ENCODE data around the gene ZC3H6. TPM values are rescaled to one million over a fixed set of nuclear protein-coding genes. Genes with fewer than 3 reads are reported as not detected.
"Not testable (repeated sequence)": the region's sequence is repeated elsewhere in the genome, so short reads cannot be mapped to it uniquely, and the experiment has no call there.

Gene ZC3H6
- total and polyA plus RNA-seq, 5 donors from 2014 or later = 5.1 to 18.7 (median 7.1) TPM

GRCh38 chr2:112340475-112341267, 65.3 kb downstream of the ZC3H6 start:
- Histone ChIP-seq H3K4me3 (ENCODE audit: low read depth, low read length) (no peak overlapping the region), H3K9me3 (ENCODE audit: control insufficient read depth in 2 of 2, low read length in 2 of 2) (no peaks in the 10 kb centered on the region), H3K27me3 (ENCODE audit: control insufficient read depth, insufficient read depth, low read length) (no peaks in the 10 kb centered on the region), H3K27ac (ENCODE audit: insufficient read depth, low read length, poor library complexity, severe bottlenecking) (no peak overlapping the region), H3K36me3 (ENCODE audit: control insufficient read depth, insufficient read depth, low read length) (no peaks in the 10 kb centered on the region), H3K4me1 (ENCODE audit: control insufficient read depth, insufficient read depth, low read length, poor library complexity, severe bottlenecking) (no peaks in the 10 kb centered on the region)
- Mint-ChIP-seq H3K27ac (no peak overlapping the region), H3K4me1 (peaks cover 0 to 6% (median under 1%) of the 10 kb centered on the region in 4 donors), H3K9me3 (no peaks in the 10 kb centered on the region), H3K4me3 (no peak overlapping the region), H3K27me3 (peaks cover 6% of the 10 kb centered on the region), H3K36me3 (no peaks in the 10 kb centered on the region)
- no peak for DNase-seq
- ATAC-seq (ENCODE audit: low read depth in 2 of 2) = no peak

- Mint-ChIP-seq H3K9me3 (peaks cover 0 to 2% (median 0%) of the 10 kb centered on the region in 7 donors), H3K4me1 (peaks cover 0 to 6% (median under 1%) of the 10 kb centered on the region in 4 donors), H3K36me3 (no peaks in the 10 kb centered on the region), H3K27me3 (peaks cover 6% of the 10 kb centered on the region), H3K4me3 (no peak overlapping the region), H3K27ac (no peak overlapping the region)
- Histone ChIP-seq H3K4me3 (ENCODE audit: low read depth, low read length) (no peak overlapping the region), H3K27me3 (ENCODE audit: control insufficient read depth, insufficient read depth, low read length) (no peaks in the 10 kb centered on the region), H3K27ac (ENCODE audit: insufficient read depth, low read length, poor library complexity, severe bottlenecking) (no peak overlapping the region), H3K9me3 (ENCODE audit: control insufficient read depth in 2 of 2, low read length in 2 of 2) (no peaks in the 10 kb centered on the region), H3K4me1 (ENCODE audit: control insufficient read depth, insufficient read depth, low read length, poor library complexity, severe bottlenecking) (no peaks in the 10 kb centered on the region), H3K36me3 (ENCODE audit: control insufficient read depth, insufficient read depth, low read length) (no peaks in the 10 kb centered on the region)
- ATAC-seq (ENCODE audit: low read depth in 2 of 2) (no peak), DNase-seq (no peak)
Measured at GRCh38 chr2:112342067-112342550, 66.7 kb downstream of the ZC3H6 start.

DNA sequence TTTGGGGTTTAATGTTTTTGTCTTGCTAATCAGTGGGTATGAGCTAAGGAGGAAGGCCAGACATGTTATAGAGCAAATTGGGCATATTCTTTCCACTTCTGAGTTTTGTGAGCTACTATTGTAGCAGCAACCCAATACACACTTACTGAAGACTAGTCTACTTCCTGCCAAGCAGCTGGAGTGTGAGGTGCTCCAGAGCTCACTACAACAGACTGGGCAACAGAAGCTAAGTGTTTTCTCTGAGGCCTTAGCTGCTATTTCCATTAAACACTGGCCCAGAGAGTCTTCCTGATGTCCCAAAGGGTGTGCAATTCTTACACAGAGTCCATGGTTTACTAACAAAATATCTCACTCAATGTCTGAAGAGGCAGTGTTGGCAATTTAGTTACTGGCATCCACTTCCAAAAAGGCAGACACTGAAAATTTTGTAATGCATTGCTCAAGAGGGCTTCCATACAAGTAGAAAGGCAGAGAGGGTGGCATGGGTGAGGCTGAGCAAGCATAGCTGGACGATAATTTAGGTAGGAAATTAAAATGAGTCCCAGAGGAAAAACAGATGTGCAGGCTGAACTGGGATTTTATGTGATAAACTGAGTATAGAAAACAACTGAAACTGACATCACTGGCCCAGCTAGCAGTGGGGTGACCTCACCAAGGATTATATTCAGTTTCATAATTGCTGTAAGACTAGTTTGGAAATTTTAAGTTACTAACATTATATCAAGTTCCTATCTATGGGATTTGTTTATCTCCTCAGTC, 68.6 kb downstream of the ZC3H6 start:
- no peaks in the 10 kb centered on the region for H3K36me3 Mint-ChIP-seq
- peak in 1 of 3 donors; percentile 24 for DNase-seq
- H3K4me3 Mint-ChIP-seq = no peak overlapping the region
- Histone ChIP-seq H3K4me3 (ENCODE audit: low read depth, low read length) (no peak overlapping the region), H3K27me3 (ENCODE audit: control insufficient read depth, insufficient read depth, low read length) (no peaks in the 10 kb centered on the region), H3K27ac (ENCODE audit: insufficient read depth, low read length, poor library complexity, severe bottlenecking) (no peak overlapping the region), H3K36me3 (ENCODE audit: control insufficient read depth, insufficient read depth, low read length) (no peaks in the 10 kb centered on the region), H3K4me1 (ENCODE audit: control insufficient read depth, insufficient read depth, low read length, poor library complexity, severe bottlenecking) (no peaks in the 10 kb centered on the region), H3K9me3 (ENCODE audit: control insufficient read depth in 2 of 2, low read length in 2 of 2) (no peaks in the 10 kb centered on the region)
- peaks cover 0 to 6% (median under 1%) of the 10 kb centered on the region in 4 donors for H3K4me1 Mint-ChIP-seq
- ATAC-seq (ENCODE audit: low read depth in 2 of 2) = no peak
- H3K9me3 Mint-ChIP-seq = peaks cover 0 to 2% (median 0%) of the 10 kb centered on the region in 7 donors
- peaks cover 6% of the 10 kb centered on the region for H3K27me3 Mint-ChIP-seq
- peak overlapping the region in 2 of 3 donors; percentile 20 to 61 for H3K27ac Mint-ChIP-seq

DNA sequence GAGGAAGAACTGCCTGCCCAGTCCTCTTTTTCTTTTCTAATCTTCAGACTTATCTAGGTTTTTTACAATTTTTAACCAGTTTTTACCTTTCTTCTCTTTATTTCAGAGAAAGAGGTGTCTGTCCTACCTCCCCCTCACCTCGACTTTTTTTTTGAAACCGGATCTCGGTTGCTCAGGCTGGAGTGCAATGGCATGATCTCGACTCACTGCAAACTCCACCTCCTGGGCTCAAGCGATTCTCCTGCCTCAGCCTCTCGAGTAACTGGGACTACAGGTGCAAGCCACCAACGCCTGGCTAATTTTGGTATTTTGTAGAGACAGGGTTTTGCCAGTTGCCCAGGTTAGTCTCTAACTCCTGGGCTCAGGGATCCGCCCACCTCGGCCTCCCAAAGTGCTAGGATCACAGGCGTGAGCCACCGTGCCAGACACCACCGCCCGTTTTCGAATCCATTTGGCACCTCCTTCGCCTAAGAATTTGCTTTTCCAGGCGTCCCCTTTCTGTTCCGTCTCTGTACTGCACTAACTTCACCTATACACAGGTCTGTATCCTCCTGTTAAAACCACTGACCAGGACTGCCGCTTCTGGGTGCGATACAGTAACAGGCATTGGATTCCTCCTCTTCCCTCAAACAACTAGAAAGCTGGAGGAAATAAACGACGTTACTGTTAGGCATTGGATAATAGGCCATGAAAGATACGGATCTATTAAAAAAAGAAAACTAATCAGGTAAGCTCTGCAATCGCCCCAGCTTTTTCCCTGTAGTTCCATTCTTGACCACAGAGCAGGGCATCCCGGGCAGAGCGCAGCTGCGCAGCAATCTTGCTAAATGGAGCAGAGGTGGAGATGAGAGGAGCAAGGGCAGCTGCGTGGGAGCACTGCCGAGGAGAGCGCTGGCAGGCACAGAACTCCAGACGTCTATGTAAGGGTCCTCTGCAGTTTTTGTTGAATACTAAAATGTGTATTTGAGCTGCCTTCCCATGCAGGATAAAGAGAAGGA, 69.9 kb downstream of the ZC3H6 start:
- H3K36me3 Mint-ChIP-seq = no peaks in the 10 kb centered on the region
- no peak for ATAC-seq (ENCODE audit: low read depth in 2 of 2)
- peaks cover 0 to 6% (median under 1%) of the 10 kb centered on the region in 4 donors for H3K4me1 Mint-ChIP-seq

DNA sequence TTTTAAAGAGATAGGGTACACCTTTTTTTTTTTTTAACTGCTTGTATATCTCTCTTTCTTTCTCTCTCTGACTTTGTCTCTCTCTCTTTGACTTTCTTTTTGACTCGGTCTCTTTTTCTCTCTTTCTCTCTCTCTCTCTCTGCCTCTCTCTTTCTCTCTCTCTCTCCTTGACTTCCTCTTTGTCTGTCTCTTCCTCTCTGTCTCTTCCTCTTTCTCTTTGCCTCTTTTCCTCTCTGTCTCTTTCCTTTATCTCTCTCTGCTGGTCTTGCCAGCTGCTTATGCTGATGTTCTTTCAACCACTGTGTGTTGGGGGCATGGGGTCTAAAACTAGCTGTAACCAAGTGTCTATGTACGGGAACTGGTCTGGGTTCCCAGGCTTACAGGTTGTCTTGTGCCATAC, 76.9 kb downstream of the ZC3H6 start:
- not testable (repeated sequence) for H3K36me3 Mint-ChIP-seq; H3K9me3 ChIP-seq (ENCODE audit: control insufficient read depth in 2 of 2, low read length in 2 of 2); DNase-seq; H3K27me3 Mint-ChIP-seq; H3K27ac Mint-ChIP-seq; H3K27ac ChIP-seq (ENCODE audit: insufficient read depth, low read length, poor library complexity, severe bottlenecking); H3K4me1 ChIP-seq (ENCODE audit: control insufficient read depth, insufficient read depth, low read length, poor library complexity, severe bottlenecking); H3K4me1 Mint-ChIP-seq; H3K4me3 Mint-ChIP-seq; H3K27me3 ChIP-seq (ENCODE audit: control insufficient read depth, insufficient read depth, low read length); H3K4me3 ChIP-seq (ENCODE audit: low read depth, low read length); H3K36me3 ChIP-seq (ENCODE audit: control insufficient read depth, insufficient read depth, low read length); H3K9me3 Mint-ChIP-seq; ATAC-seq (ENCODE audit: low read depth in 2 of 2)

More for the DNA sequence above, 69.9 kb downstream of the ZC3H6 start:
- no peak overlapping the region for H3K27ac Mint-ChIP-seq
- no peaks in the 10 kb centered on the region for H3K36me3 ChIP-seq (ENCODE audit: control insufficient read depth, insufficient read depth, low read length)
- H3K27ac ChIP-seq (ENCODE audit: insufficient read depth, low read length, poor library complexity, severe bottlenecking) = no peak overlapping the region
- H3K4me3 Mint-ChIP-seq = no peak overlapping the region
- no peak for DNase-seq
- H3K4me3 ChIP-seq (ENCODE audit: low read depth, low read length) = no peak overlapping the region
- H3K27me3 ChIP-seq (ENCODE audit: control insufficient read depth, insufficient read depth, low read length) = no peaks in the 10 kb centered on the region
- no peaks in the 10 kb centered on the region for H3K9me3 ChIP-seq (ENCODE audit: control insufficient read depth in 2 of 2, low read length in 2 of 2)
- peaks cover 0 to 2% (median 0%) of the 10 kb centered on the region in 7 donors for H3K9me3 Mint-ChIP-seq
- no peaks in the 10 kb centered on the region for H3K4me1 ChIP-seq (ENCODE audit: control insufficient read depth, insufficient read depth, low read length, poor library complexity, severe bottlenecking)
- peaks cover 6% of the 10 kb centered on the region for H3K27me3 Mint-ChIP-seq

DNA sequence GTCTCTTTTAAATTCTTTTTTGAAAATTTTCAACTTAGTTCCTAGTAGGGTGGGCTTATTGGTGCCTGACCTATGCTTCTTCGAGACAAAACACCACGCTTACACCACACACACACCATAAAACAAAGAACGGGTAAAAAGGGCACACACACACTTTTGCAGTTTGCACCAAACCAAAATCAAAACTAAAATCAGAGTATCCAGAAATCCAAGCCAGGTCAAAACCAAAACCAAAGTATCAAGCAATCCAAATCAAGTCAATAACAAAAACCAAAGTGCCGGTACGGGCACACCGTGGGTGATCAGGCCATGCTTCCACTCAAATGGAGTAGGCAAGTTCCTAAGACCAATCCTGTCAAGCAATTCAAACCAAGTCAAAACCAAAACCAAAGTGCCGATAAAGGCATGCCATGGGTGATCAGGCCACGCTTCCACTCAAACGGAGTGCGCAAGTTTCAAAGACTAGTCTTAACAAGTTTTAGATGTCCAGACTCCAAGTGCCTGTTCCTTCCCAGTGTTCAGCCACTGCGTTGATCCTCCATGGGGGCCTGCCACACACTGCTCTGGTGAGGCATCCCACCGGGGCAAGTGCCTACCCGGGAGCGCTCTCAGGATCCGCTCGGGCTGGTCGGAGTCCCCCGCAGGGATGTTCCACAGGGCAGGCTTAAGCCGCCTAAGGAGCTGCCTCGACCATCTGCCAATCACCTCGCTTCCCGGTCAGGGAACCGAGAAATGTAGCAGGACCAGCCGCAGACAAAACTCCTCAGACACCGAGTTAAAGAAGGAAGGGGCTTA, 77.6 kb downstream of the ZC3H6 start:
- not testable (repeated sequence) for DNase-seq; H3K4me3 ChIP-seq (ENCODE audit: low read depth, low read length); H3K9me3 ChIP-seq (ENCODE audit: control insufficient read depth in 2 of 2, low read length in 2 of 2); H3K4me1 ChIP-seq (ENCODE audit: control insufficient read depth, insufficient read depth, low read length, poor library complexity, severe bottlenecking); H3K36me3 Mint-ChIP-seq; H3K27me3 Mint-ChIP-seq; H3K27ac ChIP-seq (ENCODE audit: insufficient read depth, low read length, poor library complexity, severe bottlenecking); H3K4me3 Mint-ChIP-seq; H3K9me3 Mint-ChIP-seq; H3K27me3 ChIP-seq (ENCODE audit: control insufficient read depth, insufficient read depth, low read length); H3K4me1 Mint-ChIP-seq; H3K36me3 ChIP-seq (ENCODE audit: control insufficient read depth, insufficient read depth, low read length); H3K27ac Mint-ChIP-seq; ATAC-seq (ENCODE audit: low read depth in 2 of 2)

- not testable (repeated sequence) for H3K9me3 ChIP-seq (ENCODE audit: control insufficient read depth in 2 of 2, low read length in 2 of 2); H3K4me1 ChIP-seq (ENCODE audit: control insufficient read depth, insufficient read depth, low read length, poor library complexity, severe bottlenecking); H3K27me3 Mint-ChIP-seq; H3K27ac Mint-ChIP-seq; H3K4me1 Mint-ChIP-seq; H3K4me3 Mint-ChIP-seq; ATAC-seq (ENCODE audit: low read depth in 2 of 2); H3K36me3 Mint-ChIP-seq; H3K4me3 ChIP-seq (ENCODE audit: low read depth, low read length); DNase-seq; H3K36me3 ChIP-seq (ENCODE audit: control insufficient read depth, insufficient read depth, low read length); H3K9me3 Mint-ChIP-seq; H3K27ac ChIP-seq (ENCODE audit: insufficient read depth, low read length, poor library complexity, severe bottlenecking); H3K27me3 ChIP-seq (ENCODE audit: control insufficient read depth, insufficient read depth, low read length)
Measured at GRCh38 chr2:112354335-112354734, 78.9 kb downstream of the ZC3H6 start.

All from CD4-positive, CD25-positive, alpha-beta regulatory T cell (primary cell).